HFFc6 (cell line): ENCODE measurements around the gene CLDN14. TPM values are rescaled to one million over a fixed set of nuclear protein-coding genes. Genes with fewer than 3 reads are reported as not detected.

Experiments used
- DNase-seq: peaks from one replicate; pipeline ENCODE4 v3.0.0-alpha.2; 2018
- H3K27ac Mint-ChIP-seq: 2 replicates; pipeline ENCODE4 v1.8.0; 2020; ENCODE audit warnings: mild to moderate bottlenecking, mixed read lengths
- H3K27me3 Mint-ChIP-seq: 2 replicates; pipeline ENCODE4 v1.8.0; 2021; ENCODE audit warnings: mild to moderate bottlenecking, moderate library complexity, mixed read lengths; ENCODE audit not compliant: insufficient read depth
- H3K36me3 Mint-ChIP-seq: 2 replicates; pipeline ENCODE4 v1.8.0; 2021; ENCODE audit warnings: low read depth, mixed read lengths
- H3K4me1 Mint-ChIP-seq: 2 replicates; pipeline ENCODE4 v1.8.0; 2020; ENCODE audit warnings: low read depth, mixed read lengths
- H3K4me3 Mint-ChIP-seq: 2 replicates; pipeline ENCODE4 v1.8.0; 2020; ENCODE audit warnings: mild to moderate bottlenecking, moderate library complexity, mixed read lengths
- H3K9me3 Mint-ChIP-seq: 2 replicates; pipeline ENCODE4 v1.8.0; 2020; ENCODE audit warnings: mild to moderate bottlenecking, mixed read lengths
- total RNA-seq, 6 experiments: library from RNA; stranded (reverse); fragmentation: NEBNext Ultra II Directional; extraction: Animal tissue kit (Norgen Biotek cat#: 25700); gene quantifications; 2 replicates in 1 of 6; 3 replicates in 5 of 6; pipeline ENCODE4 v1.2.3, GENCODE V29; 2021
- TF ChIP-seq, protein P1 (sequence below): fragments of 200-600 bp; sonication (generic); IDR thresholded peaks from 2 replicates; pipeline ENCODE4 v1.5.0; 2021; ENCODE audit warnings: antibody characterized with exemption, mild to moderate bottlenecking

CLDN14 gene
- total RNA-seq, 6 experiments from 2014 or later, result 0.14 to 0.17 TPM; not detected in 4

DNA sequence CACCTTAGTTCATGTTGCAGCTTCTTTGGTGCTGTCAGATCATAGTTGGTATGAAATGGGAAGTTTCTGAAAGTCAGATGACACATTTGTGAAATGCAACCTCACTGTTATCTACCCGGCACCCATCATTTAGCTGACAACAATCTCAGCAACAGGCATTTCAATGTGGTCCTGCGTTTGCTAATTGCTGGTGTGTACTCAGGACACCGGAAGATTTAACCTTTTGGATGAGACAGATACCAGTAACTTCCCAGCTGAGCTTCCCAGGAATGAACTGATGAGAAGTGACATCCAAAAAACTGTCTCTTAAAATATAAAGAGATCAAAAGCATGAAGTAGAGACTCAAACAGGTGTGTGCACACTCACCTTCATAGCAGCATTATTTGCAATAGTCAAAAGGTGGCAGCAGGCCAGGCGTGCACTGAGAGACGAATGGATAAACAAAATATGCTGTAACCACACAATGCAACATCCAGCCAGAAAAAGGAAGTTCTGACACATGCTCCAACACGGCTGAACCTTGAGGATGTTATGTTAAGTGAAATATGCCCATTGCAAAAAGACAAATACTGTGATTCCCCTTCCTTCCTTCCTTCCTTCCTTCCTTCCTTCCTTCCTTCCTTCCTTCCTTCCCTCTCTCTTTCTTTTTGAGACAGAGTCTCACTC, 7.9 kb upstream of the CLDN14 start:
- no peaks in the 10 kb centered on the region for H3K36me3 Mint-ChIP-seq
- H3K9me3 Mint-ChIP-seq, result no peaks in the 10 kb centered on the region
- H3K4me1 Mint-ChIP-seq, result peaks cover 19% of the 10 kb centered on the region
- TF ChIP-seq, protein P1, sequence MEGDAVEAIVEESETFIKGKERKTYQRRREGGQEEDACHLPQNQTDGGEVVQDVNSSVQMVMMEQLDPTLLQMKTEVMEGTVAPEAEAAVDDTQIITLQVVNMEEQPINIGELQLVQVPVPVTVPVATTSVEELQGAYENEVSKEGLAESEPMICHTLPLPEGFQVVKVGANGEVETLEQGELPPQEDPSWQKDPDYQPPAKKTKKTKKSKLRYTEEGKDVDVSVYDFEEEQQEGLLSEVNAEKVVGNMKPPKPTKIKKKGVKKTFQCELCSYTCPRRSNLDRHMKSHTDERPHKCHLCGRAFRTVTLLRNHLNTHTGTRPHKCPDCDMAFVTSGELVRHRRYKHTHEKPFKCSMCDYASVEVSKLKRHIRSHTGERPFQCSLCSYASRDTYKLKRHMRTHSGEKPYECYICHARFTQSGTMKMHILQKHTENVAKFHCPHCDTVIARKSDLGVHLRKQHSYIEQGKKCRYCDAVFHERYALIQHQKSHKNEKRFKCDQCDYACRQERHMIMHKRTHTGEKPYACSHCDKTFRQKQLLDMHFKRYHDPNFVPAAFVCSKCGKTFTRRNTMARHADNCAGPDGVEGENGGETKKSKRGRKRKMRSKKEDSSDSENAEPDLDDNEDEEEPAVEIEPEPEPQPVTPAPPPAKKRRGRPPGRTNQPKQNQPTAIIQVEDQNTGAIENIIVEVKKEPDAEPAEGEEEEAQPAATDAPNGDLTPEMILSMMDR, result no peak
- H3K27ac Mint-ChIP-seq, result no peak overlapping the region
- H3K4me3 Mint-ChIP-seq, result no peak overlapping the region
- no peak for DNase-seq
- H3K27me3 Mint-ChIP-seq, result peaks cover 2% of the 10 kb centered on the region

DNA sequence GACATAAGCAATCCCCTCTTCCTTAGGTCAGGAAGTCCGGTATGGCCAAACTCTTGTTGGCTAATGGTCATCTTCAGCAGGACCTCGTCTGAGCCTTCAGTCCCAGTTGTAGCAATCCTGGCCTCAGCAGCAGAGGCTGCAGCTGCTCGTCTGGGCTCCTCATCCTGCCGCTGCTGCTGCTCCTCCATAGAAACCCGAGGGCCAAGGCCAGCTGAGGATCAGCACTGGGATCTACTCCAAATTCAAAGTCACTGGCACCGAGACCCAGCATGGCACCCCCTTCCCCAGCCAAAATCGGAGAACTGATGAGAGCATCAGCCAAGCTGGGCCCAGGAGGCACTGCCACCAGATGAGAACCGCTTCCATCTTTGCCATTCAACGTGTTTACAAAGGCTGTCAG, 6.3 kb upstream of the CLDN14 start:
- no peaks in the 10 kb centered on the region for H3K36me3 Mint-ChIP-seq
- no peaks in the 10 kb centered on the region for H3K9me3 Mint-ChIP-seq
- no peaks in the 10 kb centered on the region; the same call in none of the 2 replicates for H3K27me3 Mint-ChIP-seq
- no peak overlapping the region for H3K4me3 Mint-ChIP-seq
- TF ChIP-seq, protein P1, result no peak
- no peak overlapping the region for H3K27ac Mint-ChIP-seq
- no peak for DNase-seq
- peaks cover 14% of the 10 kb centered on the region for H3K4me1 Mint-ChIP-seq

DNA sequence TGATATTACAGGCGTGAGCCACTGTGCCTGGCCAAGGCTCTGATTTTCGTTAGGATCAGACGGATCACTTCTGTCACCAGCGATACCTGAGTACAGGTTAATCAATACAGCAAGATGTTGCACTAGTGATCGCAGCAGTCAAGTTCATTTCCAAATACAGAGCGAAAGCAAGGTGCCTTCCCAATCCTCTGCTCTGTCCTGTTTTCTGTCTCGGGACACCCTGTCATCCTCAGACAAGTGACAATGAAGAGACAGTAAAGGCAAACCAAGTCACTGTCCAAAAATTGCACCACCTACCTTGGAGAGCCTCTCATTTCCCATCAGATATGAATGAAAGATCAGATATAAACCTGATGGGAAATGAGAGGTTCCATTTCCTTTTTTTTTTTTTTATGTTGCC, 5.6 kb upstream of the CLDN14 start:
- DNase-seq, result no peak
- Mint-ChIP-seq H3K27ac (no peak overlapping the region), H3K4me3 (no peak overlapping the region), H3K27me3 (no peaks in the 10 kb centered on the region; the same call in none of the 2 replicates), H3K36me3 (no peaks in the 10 kb centered on the region), H3K9me3 (no peaks in the 10 kb centered on the region), H3K4me1 (peaks cover 6% of the 10 kb centered on the region; the same call in 1 of the 2 replicates)
- TF ChIP-seq, protein P1, result no peak

DNA sequence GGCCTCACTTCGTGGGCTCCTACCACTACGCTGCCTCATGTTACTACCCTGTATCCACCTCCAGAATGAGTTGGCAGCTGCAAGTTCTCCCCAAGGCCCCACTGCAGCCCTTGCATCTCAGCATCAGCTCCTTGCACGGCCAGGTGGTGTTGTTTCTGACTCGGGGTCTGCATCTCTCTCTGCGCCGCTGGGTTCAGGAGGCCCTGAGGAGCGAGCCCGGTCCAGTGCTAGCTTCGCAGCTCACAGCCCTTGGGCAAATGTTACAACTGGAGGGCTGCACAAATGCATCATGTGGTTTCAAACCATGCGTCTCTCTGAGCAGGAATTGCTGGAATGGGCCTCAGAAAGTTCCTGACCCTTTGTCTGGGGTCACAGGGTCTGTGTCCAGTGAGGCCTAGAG, 3.2 kb upstream of the CLDN14 start:
- DNase-seq, result no peak
- TF ChIP-seq, protein P1, result no peak
- H3K9me3 Mint-ChIP-seq, result no peaks in the 10 kb centered on the region
- no peaks in the 10 kb centered on the region for H3K36me3 Mint-ChIP-seq
- H3K27me3 Mint-ChIP-seq, result no peaks in the 10 kb centered on the region; the same call in none of the 2 replicates
- H3K4me1 Mint-ChIP-seq, result peaks cover 28% of the 10 kb centered on the region
- no peak overlapping the region for H3K27ac Mint-ChIP-seq
- no peak overlapping the region for H3K4me3 Mint-ChIP-seq

DNA sequence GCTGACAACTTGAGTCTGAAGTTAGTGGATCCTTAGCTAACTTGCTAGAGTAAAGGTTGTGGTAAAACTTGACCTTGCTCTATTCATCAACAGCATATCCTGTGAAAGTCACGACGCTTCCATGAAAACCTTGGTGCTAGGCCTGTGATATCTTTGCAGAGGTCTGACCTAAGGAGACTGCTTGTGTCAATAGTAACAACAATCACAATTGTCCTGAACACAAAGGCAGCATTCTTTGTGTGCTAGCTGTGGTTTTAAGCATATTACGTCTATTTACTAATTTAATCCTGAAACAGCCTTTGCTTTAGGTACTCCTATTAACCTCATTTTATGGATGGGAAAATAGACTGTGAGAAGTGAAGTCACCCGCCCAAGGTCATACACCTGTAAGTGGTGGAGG, 2.8 kb upstream of the CLDN14 start:
- Mint-ChIP-seq H3K36me3 (no peaks in the 10 kb centered on the region), H3K27me3 (no peaks in the 10 kb centered on the region; the same call in none of the 2 replicates), H3K4me3 (no peak overlapping the region)

More for the DNA sequence above, 2.8 kb upstream of the CLDN14 start:
- Mint-ChIP-seq H3K27ac (no peak overlapping the region), H3K9me3 (no peaks in the 10 kb centered on the region), H3K4me1 (peaks cover 28% of the 10 kb centered on the region)
- DNase-seq, result no peak
- TF ChIP-seq, protein P1, result no peak
